Ovary (tissue), 3 donors: Measurements from ENCODE around the gene RBM45.

Experiments
- CTCF ChIP-seq, 3 donors: fragments of 450-650 bp in 2 of 3; fragments of 200-600 bp in 1 of 3; IDR thresholded peaks; one replicate each; pipeline versions ENCODE4 v1.5.1 to v1.8.0; 2016 to 2022; ENCODE audit warnings: antibody characterized with exemption in 3 of 3, mild to moderate bottlenecking in 1 of 3
- EP300 ChIP-seq: sonication (generic); formaldehyde crosslinking; IDR thresholded peaks from one replicate; pipeline ENCODE4 v1.6.1; 2017; ENCODE audit warnings: antibody characterized with exemption
- POLR2A ChIP-seq: fragments of 450-650 bp; IDR thresholded peaks from one replicate; pipeline ENCODE4 v1.6.1; 2017; ENCODE audit warnings: antibody characterized with exemption, mild to moderate bottlenecking, moderate library complexity
- donor health status: DM: no; HTN: no; CAD: no.

DNA sequence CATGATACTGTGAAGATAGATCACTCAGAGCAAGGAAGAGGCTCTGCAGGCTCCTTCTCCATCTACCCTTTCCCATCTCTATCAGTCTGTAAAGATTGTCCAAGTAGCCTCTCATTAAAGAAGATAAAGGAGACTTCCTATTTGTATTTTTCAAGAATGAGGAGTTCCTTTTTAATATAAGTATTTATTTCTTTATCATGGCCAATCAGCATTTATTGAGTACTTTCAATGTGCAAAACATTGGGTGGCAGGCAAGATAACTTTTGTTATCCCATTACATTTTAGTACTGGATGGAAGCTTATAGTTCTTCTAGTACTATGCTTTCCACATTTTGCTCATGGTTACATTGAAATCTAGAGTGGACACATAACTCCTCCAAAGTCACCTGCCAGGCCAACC, 36.1 kb upstream of the RBM45 start:
- TF ChIP-seq CTCF (IDR thresholded peaks at IDR 0.05) (no peak), POLR2A (no peak), EP300 (no peak)
